Caco-2 (cell line): Measurements from ENCODE around the gene PPFIA1. TPM values are rescaled to one million over a fixed set of nuclear protein-coding genes. Genes with fewer than 3 reads are reported as not detected.

Experiments used
- BruUV-seq: library from RNA; stranded (reverse); fragments of 400-500 nt; replicated peaks from 2 replicates; lab custom pipeline; 2021; lab: Mats Ljungman, UMichigan
- CTCF ChIA-PET: fragments of 300-600 bp; sonication (Branson Sonifier 250); formaldehyde crosslinking; loops from one replicate; lab custom pipeline; 2022; ENCODE audit warnings: antibody characterized with exemption; lab: Charles Lee
- POLR2A ChIA-PET: fragments of 300-600 bp; sonication (Branson Sonifier 250); formaldehyde crosslinking; loops from one replicate; lab custom pipeline; 2022; ENCODE audit warnings: antibody characterized with exemption; lab: Charles Lee
- DNase-seq, 2 experiments: peaks; one replicate each; pipeline versions ENCODE4 v3.0.0 to v3.0.0-alpha.2; 2020 to 2022
- H3K27me3 ChIP-seq: replicated peaks from 2 replicates; pipeline ENCODE4 v1.6.0; 2011; ENCODE audit warnings: low read length; ENCODE audit not compliant: control insufficient read depth, insufficient read depth
- H3K36me3 ChIP-seq: 2 replicates; pipeline ENCODE4 v1.5.1; 2011; ENCODE audit warnings: low read length; ENCODE audit not compliant: control insufficient read depth, insufficient read depth
- H3K4me1 ChIP-seq: fragments of 250-450 bp; sonication (Bioruptor Pico); 2 replicates; pipeline ENCODE4 v1.5.1; 2020; ENCODE audit warnings: mild to moderate bottlenecking
- H3K4me3 ChIP-seq: 2 replicates; pipeline ENCODE4 v1.5.1; 2011; ENCODE audit warnings: low read depth, mild to moderate bottlenecking, control low read depth, low read length
- H3K9me3 ChIP-seq: fragments of 250-450 bp; sonication (Bioruptor Pico); 2 replicates; pipeline ENCODE4 v1.5.1; 2020; ENCODE audit warnings: mild to moderate bottlenecking, moderate library complexity
- H3K27ac Mint-ChIP-seq: one replicate; pipeline ENCODE4 v1.8.0; 2022; ENCODE audit warnings: mixed read lengths; ENCODE audit not compliant: unreplicated experiment
- H3K27me3 Mint-ChIP-seq: one replicate; pipeline ENCODE4 v1.8.0; 2022; ENCODE audit warnings: mixed read lengths; ENCODE audit not compliant: insufficient read depth, unreplicated experiment
- H3K36me3 Mint-ChIP-seq: one replicate; pipeline ENCODE4 v1.8.0; 2022; ENCODE audit warnings: mild to moderate bottlenecking, mixed read lengths; ENCODE audit not compliant: insufficient read depth, unreplicated experiment
- H3K4me1 Mint-ChIP-seq: one replicate; pipeline ENCODE4 v1.8.0; 2022; ENCODE audit warnings: low read depth, mixed read lengths; ENCODE audit not compliant: unreplicated experiment
- H3K4me3 Mint-ChIP-seq: one replicate; pipeline ENCODE4 v1.8.0; 2022; ENCODE audit warnings: mild to moderate bottlenecking, moderate library complexity, mixed read lengths; ENCODE audit not compliant: unreplicated experiment
- H3K9me3 Mint-ChIP-seq: one replicate; pipeline ENCODE4 v1.8.0; 2022; ENCODE audit warnings: mixed read lengths; ENCODE audit not compliant: unreplicated experiment
- intact Hi-C: fragments of 100-400 bp; cut with micrococcal nuclease; formaldehyde crosslinking; loops from one replicate; pipeline ENCODE4 v1.10.0; 2022; ENCODE audit not compliant: unreplicated experiment
- total RNA-seq: library from RNA; stranded (reverse); gene quantifications from 2 replicates; pipeline ENCODE4 v1.2.3, GENCODE V29; 2022
- TF ChIP-seq, protein P1 (sequence below), 2 experiments: fragments of 200-600 bp in 1 of 2; IDR thresholded peaks; 1 replicate in 1 of 2; 2 replicates in 1 of 2; pipeline versions ENCODE4 v1.5.1 to v1.8.0; 2011 to 2022; ENCODE audit warnings: antibody characterized with exemption in 1 of 2, control low read depth in 1 of 2, inconsistent platforms in 1 of 2, low read depth in 1 of 2, low read length in 1 of 2, mild to moderate bottlenecking in 1 of 2, moderate library complexity in 1 of 2; ENCODE audit not compliant: insufficient read depth in 1 of 2, severe bottlenecking in 1 of 2, unreplicated experiment in 1 of 2

PPFIA1 gene
- total RNA-seq, 1 experiment from 2014 or later = 148 TPM

DNA sequence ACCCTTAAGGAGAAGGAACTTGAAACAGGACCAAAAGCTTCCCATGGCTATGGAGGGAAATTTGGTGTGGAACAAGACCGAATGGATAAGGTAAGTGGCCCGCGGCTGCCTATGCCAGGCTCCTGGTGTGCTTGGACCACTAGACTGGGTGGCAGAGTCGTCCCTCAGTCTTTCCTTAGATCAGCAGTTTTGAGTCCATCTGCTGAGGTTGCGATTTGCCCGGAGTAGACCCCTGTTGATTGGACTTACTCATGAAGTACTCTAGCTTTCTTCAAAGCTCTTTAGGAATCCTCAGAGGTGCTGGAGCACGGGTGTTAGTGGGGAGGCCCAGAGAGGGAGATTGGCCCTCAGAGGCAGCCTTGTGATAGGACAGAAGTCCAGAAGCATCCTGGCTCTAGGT, 139.4 kb downstream of the PPFIA1 start:
- H3K36me3 ChIP-seq = peaks cover 17% of the 10 kb centered on the region
- H3K27ac Mint-ChIP-seq = no peak overlapping the region
- H3K36me3 Mint-ChIP-seq = peaks cover 97% of the 10 kb centered on the region
- ChIA-PET CTCF (interaction anchor here (0.6 kb wide), 1 partner anchor 540 kb away, joined by 3 read pairs; no protein-coding TSS in a partner anchor), POLR2A (no interaction called here)
- no peak overlapping the region for H3K4me3 ChIP-seq
- no peaks in the 10 kb centered on the region for H3K4me1 ChIP-seq
- H3K4me1 Mint-ChIP-seq = no peaks in the 10 kb centered on the region
- H3K27me3 ChIP-seq = no peaks in the 10 kb centered on the region
- no peak overlapping the region for H3K4me3 Mint-ChIP-seq
- no peaks in the 10 kb centered on the region for H3K9me3 ChIP-seq
- DNase-seq = no peak
- intact Hi-C loops = no loop called here
- no peaks in the 10 kb centered on the region for H3K9me3 Mint-ChIP-seq
- no peaks in the 10 kb centered on the region for H3K27me3 Mint-ChIP-seq
- BruUV-seq = no TSS peak
- TF ChIP-seq, protein P1, sequence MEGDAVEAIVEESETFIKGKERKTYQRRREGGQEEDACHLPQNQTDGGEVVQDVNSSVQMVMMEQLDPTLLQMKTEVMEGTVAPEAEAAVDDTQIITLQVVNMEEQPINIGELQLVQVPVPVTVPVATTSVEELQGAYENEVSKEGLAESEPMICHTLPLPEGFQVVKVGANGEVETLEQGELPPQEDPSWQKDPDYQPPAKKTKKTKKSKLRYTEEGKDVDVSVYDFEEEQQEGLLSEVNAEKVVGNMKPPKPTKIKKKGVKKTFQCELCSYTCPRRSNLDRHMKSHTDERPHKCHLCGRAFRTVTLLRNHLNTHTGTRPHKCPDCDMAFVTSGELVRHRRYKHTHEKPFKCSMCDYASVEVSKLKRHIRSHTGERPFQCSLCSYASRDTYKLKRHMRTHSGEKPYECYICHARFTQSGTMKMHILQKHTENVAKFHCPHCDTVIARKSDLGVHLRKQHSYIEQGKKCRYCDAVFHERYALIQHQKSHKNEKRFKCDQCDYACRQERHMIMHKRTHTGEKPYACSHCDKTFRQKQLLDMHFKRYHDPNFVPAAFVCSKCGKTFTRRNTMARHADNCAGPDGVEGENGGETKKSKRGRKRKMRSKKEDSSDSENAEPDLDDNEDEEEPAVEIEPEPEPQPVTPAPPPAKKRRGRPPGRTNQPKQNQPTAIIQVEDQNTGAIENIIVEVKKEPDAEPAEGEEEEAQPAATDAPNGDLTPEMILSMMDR (IDR thresholded peaks at IDR 0.05; ENCODE audit: insufficient read depth in 1 of 2, low read depth in 1 of 2, low read length in 1 of 2, severe bottlenecking in 1 of 2, unreplicated experiment in 1 of 2) = no peak

DNA sequence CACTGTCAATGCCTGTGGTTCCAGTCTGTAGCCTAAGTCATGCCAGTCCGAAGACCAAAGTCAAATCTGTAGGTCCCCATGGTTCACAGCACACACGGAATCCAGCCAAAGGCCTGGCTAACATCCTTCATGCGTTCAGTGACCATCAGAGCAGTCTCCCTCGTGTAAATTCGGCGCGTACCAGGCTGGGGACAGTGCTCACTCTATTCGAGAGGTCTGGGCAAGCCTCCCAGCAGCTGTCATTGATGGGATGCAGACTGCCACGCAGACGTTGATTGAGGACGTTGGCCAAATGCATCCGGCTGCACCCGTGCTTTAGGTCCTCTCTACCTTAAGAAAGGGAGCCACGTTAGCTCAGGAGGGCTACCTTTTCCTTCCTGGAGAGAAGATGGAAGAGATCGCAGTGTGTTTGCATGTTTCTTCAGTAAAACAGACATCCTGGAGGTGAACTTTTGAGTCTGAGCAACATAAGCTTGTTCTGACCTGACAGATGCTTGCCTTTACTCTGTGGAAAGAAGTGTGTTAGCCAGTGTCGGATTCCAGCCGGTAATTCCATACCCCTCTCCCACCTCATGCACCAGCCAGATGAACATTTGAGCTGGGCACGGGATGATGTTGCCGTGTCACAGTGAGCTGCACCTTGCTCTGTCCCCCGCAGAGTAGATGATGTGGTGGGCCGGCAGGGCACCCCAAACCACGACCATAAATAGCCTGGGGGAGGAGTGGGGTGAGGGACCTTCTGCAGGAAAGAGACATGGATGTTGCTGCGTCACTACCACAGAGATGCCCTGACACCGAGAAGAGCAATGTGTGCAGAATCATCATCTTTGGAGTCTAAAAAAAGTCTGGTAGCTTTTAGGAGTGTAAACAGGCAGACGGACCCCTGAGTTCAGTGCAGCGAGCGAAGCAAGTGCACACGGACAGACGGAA, 140.1 kb downstream of the PPFIA1 start:
- H3K27me3 ChIP-seq = no peaks in the 10 kb centered on the region
- Mint-ChIP-seq H3K4me1 (no peaks in the 10 kb centered on the region), H3K4me3 (no peak overlapping the region), H3K36me3 (peaks cover 97% of the 10 kb centered on the region), H3K27me3 (no peaks in the 10 kb centered on the region), H3K9me3 (no peaks in the 10 kb centered on the region), H3K27ac (no peak overlapping the region)
- no peaks in the 10 kb centered on the region for H3K4me1 ChIP-seq
- TF ChIP-seq, protein P1 (IDR thresholded peaks at IDR 0.05; ENCODE audit: insufficient read depth in 1 of 2, low read depth in 1 of 2, low read length in 1 of 2, severe bottlenecking in 1 of 2, unreplicated experiment in 1 of 2) = no peak
- ChIA-PET POLR2A (no interaction called here), CTCF (no interaction called here)
- intact Hi-C loops = no loop called here
- no peak for DNase-seq
- H3K9me3 ChIP-seq = no peaks in the 10 kb centered on the region
- peaks cover 22% of the 10 kb centered on the region for H3K36me3 ChIP-seq
- H3K4me3 ChIP-seq = no peak overlapping the region
- no TSS peak for BruUV-seq

GRCh38 chr11:70411713-70412452, 141.4 kb downstream of the PPFIA1 start:
- H3K9me3 Mint-ChIP-seq = no peaks in the 10 kb centered on the region
- no peak overlapping the region for H3K27ac Mint-ChIP-seq
- peaks cover 98% of the 10 kb centered on the region for H3K36me3 Mint-ChIP-seq
- no peaks in the 10 kb centered on the region for H3K27me3 Mint-ChIP-seq
- H3K4me3 ChIP-seq = no peak overlapping the region
- TF ChIP-seq, protein P1 (IDR thresholded peaks at IDR 0.05; ENCODE audit: insufficient read depth in 1 of 2, low read depth in 1 of 2, low read length in 1 of 2, severe bottlenecking in 1 of 2, unreplicated experiment in 1 of 2) = no peak
- BruUV-seq = no TSS peak
- intact Hi-C loops = no loop called here
- H3K4me1 ChIP-seq = no peaks in the 10 kb centered on the region
- peaks cover 22% of the 10 kb centered on the region for H3K36me3 ChIP-seq
- CTCF ChIA-PET = interaction anchor here (0.5 kb wide), 1 partner anchor 403 kb away, joined by 3 read pairs; no protein-coding TSS in a partner anchor
- no peak for DNase-seq
- H3K9me3 ChIP-seq = no peaks in the 10 kb centered on the region
- POLR2A ChIA-PET = no interaction called here
- H3K27me3 ChIP-seq = no peaks in the 10 kb centered on the region
- H3K4me3 Mint-ChIP-seq = no peak overlapping the region
- no peaks in the 10 kb centered on the region for H3K4me1 Mint-ChIP-seq
